Ectodermal cell (in vitro differentiated cells): ENCODE results near the gene NT5DC1. TPM values are rescaled to one million over a fixed set of nuclear protein-coding genes. Genes with fewer than 3 reads are reported as not detected.

Source experiments
- H3K27ac ChIP-seq: 2 replicates; pipeline ENCODE4 v1.7.0; 2013; ENCODE audit warnings: mild to moderate bottlenecking, low read depth, low read length; ENCODE audit not compliant: insufficient read depth, poor library complexity, severe bottlenecking
- H3K27me3 ChIP-seq: 2 replicates; pipeline ENCODE4 v1.7.0; 2013; ENCODE audit warnings: mild to moderate bottlenecking, low read length; ENCODE audit not compliant: insufficient read depth, control insufficient read depth, poor library complexity, severe bottlenecking
- H3K36me3 ChIP-seq: one replicate; pipeline ENCODE4 v1.7.0; 2013; ENCODE audit warnings: low read length; ENCODE audit not compliant: control insufficient read depth, insufficient read depth
- H3K4me1 ChIP-seq: one replicate; pipeline ENCODE4 v1.7.0; 2013; ENCODE audit warnings: low read length; ENCODE audit not compliant: control insufficient read depth, insufficient read depth
- H3K4me3 ChIP-seq: 2 replicates; pipeline ENCODE4 v1.7.0; 2013; ENCODE audit warnings: low read depth, low read length, control low read depth; ENCODE audit not compliant: insufficient read depth
- H3K9me3 ChIP-seq: 2 replicates; pipeline ENCODE4 v1.7.0; 2013; ENCODE audit warnings: mild to moderate bottlenecking, low read length, moderate library complexity; ENCODE audit not compliant: control insufficient read depth
- WGBS, 2 experiments: methylation state at CpG; one replicate each; pipeline ENCODE4 v1.1.7; 2013; ENCODE audit warnings: missing lambda C conversion rate in 2 of 2; 5-methylcytosine and 5-hydroxymethylcytosine counted together
- polyA plus RNA-seq, 4 experiments: library from polyadenylated mRNA; stranded (reverse); fragments of 50-300 nt; gene quantifications; one replicate each; pipeline ENCODE4 v1.2.3, GENCODE V29; 2013

The NT5DC1 gene
- polyA plus RNA-seq (2013, experiment 1 of 4), result 50.1 TPM
- polyA plus RNA-seq (2013, experiment 2 of 4), result 50.4 TPM
- polyA plus RNA-seq (2013, experiment 3 of 4), result 37.4 TPM
- polyA plus RNA-seq (2013, experiment 4 of 4), result 38.8 TPM

DNA sequence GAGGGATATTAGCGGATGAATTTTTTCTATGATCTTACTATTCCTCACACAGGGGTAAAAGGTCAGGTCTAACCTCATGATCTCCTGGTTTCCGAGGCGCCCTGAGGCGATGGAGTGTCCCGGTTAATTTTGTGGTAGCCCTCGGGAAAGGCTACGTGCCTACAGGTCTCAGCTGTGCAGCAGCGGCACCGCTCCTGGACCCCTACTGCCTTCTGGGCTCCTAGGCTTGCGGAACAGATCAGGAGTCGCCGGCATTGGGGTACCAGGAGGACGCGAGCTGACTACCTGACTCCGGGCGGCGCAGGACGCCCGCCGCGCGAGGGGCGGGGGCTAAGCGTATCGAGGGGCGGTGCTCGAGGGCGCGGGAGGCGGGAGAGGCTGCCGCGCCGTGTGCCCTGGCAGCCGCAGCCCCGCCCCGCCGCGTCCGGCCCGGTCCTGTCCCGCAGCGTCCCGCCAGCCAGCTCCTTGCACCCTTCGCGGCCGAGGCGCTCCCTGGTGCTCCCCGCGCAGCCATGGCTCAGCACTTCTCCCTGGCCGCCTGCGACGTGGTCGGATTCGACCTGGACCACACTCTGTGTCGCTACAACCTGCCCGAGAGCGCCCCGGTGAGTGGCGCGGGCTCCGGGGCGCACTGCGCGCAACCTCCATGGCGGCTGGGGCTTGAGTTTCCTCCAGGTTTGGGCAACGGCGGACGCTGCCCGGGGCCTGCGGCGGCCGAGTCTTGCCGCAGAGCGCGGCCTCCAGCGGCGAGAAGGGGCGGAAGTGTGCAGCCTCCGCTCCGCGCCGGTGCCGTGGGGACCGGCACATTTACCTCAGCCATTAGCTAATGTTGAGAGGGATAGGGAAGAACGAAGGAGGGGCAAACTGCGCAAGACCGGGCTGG is at the start of gene NT5DC1:
Gene NT5DC1, plus strand, starts transcription at position 435 of the 883 bp plus-strand sequence. Its CDS starts 78 bp downstream, at position 513.
- peak within 1 kb of the TSS; percentile 84 for H3K4me3 ChIP-seq
- 1% methylated on average over 87 of the region's 87 CpGs for WGBS, 2 experiments
- peak within 1 kb of the TSS; percentile 88 for H3K27ac ChIP-seq
- H3K9me3 ChIP-seq, result no peaks in the 10 kb centered on the region
- peaks cover 4% of the 10 kb centered on the region for H3K27me3 ChIP-seq
- peaks cover 22% of the 10 kb centered on the region for H3K4me1 ChIP-seq
- no peaks in the 10 kb centered on the region for H3K36me3 ChIP-seq

DNA sequence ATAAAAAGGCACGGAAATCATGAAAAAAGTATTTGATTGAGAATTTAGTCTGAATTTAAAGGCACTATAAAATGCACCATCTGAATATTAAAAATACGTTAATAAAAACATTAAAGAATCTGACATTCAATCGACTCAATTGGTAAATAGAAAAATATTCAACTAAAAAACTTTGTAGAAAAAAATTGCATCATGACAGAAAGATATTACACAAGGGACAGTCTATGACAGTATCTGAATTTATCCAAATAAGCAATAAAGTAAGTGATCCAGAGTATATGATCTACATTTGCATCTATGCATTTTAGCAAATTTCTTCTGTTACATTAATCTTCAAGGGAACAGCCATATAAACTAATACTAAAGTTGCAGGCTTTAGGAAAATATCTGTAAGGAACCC is 49.4 kb upstream of the NT5DC1 start:
- no CpG with 5 or more reads among the region's 3 CpGs for WGBS, 2 experiments
- Histone ChIP-seq H3K9me3 (no peaks in the 10 kb centered on the region), H3K4me3 (no peak overlapping the region), H3K36me3 (no peaks in the 10 kb centered on the region), H3K4me1 (no peaks in the 10 kb centered on the region), H3K27me3 (no peaks in the 10 kb centered on the region), H3K27ac (no peak overlapping the region)

DNA sequence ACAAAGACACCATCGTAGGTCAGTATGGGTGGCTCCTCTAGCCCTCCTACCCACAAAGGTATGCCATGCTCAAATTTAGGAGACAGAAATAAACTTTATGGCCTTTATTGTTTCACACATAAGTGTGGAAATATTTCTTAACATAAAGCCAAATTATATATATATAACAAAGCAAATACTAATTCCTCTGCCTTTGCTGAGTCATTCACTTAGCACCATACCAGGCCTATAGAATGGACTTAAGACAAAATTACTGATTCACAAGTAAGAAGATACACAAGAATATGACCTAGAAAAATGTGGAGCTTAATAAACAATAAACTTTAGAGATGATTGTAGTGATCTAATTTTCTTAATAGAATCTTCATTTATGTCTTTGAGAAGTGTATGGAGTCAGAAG is 45.1 kb upstream of the NT5DC1 start:
- H3K9me3 ChIP-seq, result no peaks in the 10 kb centered on the region
- no peaks in the 10 kb centered on the region for H3K4me1 ChIP-seq
- H3K4me3 ChIP-seq, result no peak overlapping the region
- H3K27ac ChIP-seq, result no peak overlapping the region
- H3K27me3 ChIP-seq, result no peaks in the 10 kb centered on the region
- WGBS, 2 experiments, result 96 to 100% methylated on average over 1 of the region's 1 CpG
- no peaks in the 10 kb centered on the region for H3K36me3 ChIP-seq

- Histone ChIP-seq H3K4me3 (no peak overlapping the region), H3K27ac (no peak overlapping the region), H3K36me3 (no peaks in the 10 kb centered on the region), H3K9me3 (no peaks in the 10 kb centered on the region), H3K4me1 (no peaks in the 10 kb centered on the region), H3K27me3 (no peaks in the 10 kb centered on the region)
- 82 to 85% methylated on average over 2 of the region's 2 CpGs for WGBS, 2 experiments
These were observed 42.9 kb upstream of the NT5DC1 start for GRCh38 chr6:116057766-116058165.

- H3K27me3 ChIP-seq, result no peaks in the 10 kb centered on the region
- no peaks in the 10 kb centered on the region for H3K36me3 ChIP-seq
- H3K9me3 ChIP-seq, result no peaks in the 10 kb centered on the region
- H3K4me3 ChIP-seq, result no peak overlapping the region
- H3K27ac ChIP-seq, result no peak overlapping the region
- no peaks in the 10 kb centered on the region for H3K4me1 ChIP-seq
- 94 to 95% methylated on average over 12 to 13 of the region's 13 CpGs for WGBS, 2 experiments
These were observed 40.7 kb upstream of the NT5DC1 start for GRCh38 chr6:116059713-116060571.

DNA sequence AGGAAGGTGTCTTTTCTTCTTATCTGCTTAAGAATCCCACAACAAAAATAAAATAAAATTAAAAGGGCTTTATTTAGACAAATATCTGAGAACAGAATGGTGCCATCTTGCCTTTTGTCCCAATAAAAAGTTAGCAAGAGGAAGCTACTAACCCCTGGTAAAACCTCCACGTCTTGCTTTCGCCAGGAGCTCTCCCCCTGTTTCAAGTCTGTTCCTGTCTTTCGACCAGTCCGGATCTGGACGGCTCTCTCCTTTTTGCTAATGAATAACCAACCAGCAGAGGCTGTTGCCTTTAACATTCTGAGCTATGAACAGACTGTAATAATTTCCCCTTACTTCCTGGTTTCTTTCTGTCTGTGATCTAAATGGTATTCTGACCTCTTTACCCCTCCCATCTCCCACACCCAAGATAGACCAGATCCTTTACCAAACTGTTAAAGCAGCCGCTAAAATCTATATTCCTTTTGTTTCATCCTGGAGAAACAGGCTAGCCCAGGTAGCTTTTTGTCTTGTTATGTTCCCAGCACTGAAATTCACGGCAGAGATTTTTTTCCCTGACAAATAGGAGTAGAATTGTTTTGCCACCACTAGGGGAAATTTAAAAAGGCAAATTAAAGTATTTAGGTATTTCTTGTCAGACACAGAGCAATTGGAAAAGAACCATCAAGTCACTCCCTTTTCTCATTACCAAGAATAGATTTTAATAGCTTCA is 39.9 kb upstream of the NT5DC1 start, which contains the start of gene FRK:
Gene FRK, minus strand, starts transcription at position 320 of the 712 bp plus-strand sequence. CDS start 580 bp downstream, outside the sequence.
- no peak within 1 kb of the TSS for H3K27ac ChIP-seq
- no peaks in the 10 kb centered on the region for H3K9me3 ChIP-seq
- H3K36me3 ChIP-seq, result no peaks in the 10 kb centered on the region
- 89 to 92% methylated on average over 7 of the region's 7 CpGs for WGBS, 2 experiments
- no peak within 1 kb of the TSS for H3K4me3 ChIP-seq
- H3K27me3 ChIP-seq, result no peaks in the 10 kb centered on the region
- no peaks in the 10 kb centered on the region for H3K4me1 ChIP-seq

DNA sequence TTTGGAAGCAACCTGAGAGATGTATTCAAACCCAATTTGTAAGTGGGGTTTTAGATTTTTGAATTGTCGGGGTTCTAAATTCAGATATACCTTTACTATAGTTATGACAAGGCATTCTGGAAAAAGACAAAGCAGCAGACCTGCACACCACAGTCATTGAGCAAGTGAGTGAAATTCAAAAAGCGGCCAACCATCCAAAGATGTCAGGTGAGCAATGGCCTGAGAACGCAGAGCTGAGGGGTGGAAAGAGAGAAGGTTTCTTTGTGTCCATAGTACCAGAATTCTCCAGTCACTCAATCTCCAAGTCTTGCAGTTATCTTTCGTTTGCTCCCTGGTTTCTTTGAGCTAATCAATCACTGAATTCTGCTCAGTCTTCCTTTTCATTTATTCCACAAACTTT is 38.2 kb upstream of the NT5DC1 start:
- WGBS, 2 experiments, result 91 to 97% methylated on average over 3 to 4 of the region's 4 CpGs
- H3K27me3 ChIP-seq, result no peaks in the 10 kb centered on the region
- no peaks in the 10 kb centered on the region for H3K36me3 ChIP-seq
- no peaks in the 10 kb centered on the region for H3K4me1 ChIP-seq
- no peaks in the 10 kb centered on the region for H3K9me3 ChIP-seq
- H3K4me3 ChIP-seq, result no peak overlapping the region
- no peak overlapping the region for H3K27ac ChIP-seq

- Histone ChIP-seq H3K27me3 (no peaks in the 10 kb centered on the region), H3K4me3 (no peak overlapping the region), H3K36me3 (no peaks in the 10 kb centered on the region), H3K9me3 (no peaks in the 10 kb centered on the region), H3K4me1 (no peaks in the 10 kb centered on the region), H3K27ac (no peak overlapping the region)
These were observed 36.0 kb upstream of the NT5DC1 start for GRCh38 chr6:116064666-116065065.

- Histone ChIP-seq H3K4me3 (no peak overlapping the region), H3K27ac (no peak overlapping the region), H3K4me1 (no peaks in the 10 kb centered on the region), H3K9me3 (no peaks in the 10 kb centered on the region), H3K36me3 (no peaks in the 10 kb centered on the region), H3K27me3 (no peaks in the 10 kb centered on the region)
- 91 to 93% methylated on average over 2 of the region's 2 CpGs for WGBS, 2 experiments
These were observed 33.9 kb upstream of the NT5DC1 start for GRCh38 chr6:116066789-116067188.
